Endothelial cell of umbilical vein (primary cell): ENCODE results near the gene FAM149B1.

Experiments used
- CTCF ChIP-seq, 2 donors: IDR thresholded peaks; 1 replicate in 1 of 2; 2 replicates in 1 of 2; pipeline ENCODE4 v1.5.1; 2011; ENCODE audit warnings: low read length in 2 of 2, mild to moderate bottlenecking in 2 of 2, moderate library complexity in 2 of 2, control low read depth in 1 of 2, inconsistent platforms in 1 of 2, low read depth in 1 of 2; ENCODE audit not compliant: insufficient read depth in 1 of 2; ENCODE audit errors: extremely low read depth in 1 of 2
- EZH2 ChIP-seq: IDR thresholded peaks from 2 replicates; pipeline ENCODE4 v1.6.1; 2012; ENCODE audit warnings: borderline replicate concordance, low read depth, mild to moderate bottlenecking, moderate library complexity, low read length, inconsistent platforms; ENCODE audit not compliant: severe bottlenecking
- FOS ChIP-seq: IDR thresholded peaks from 2 replicates; pipeline ENCODE4 v1.6.1; 2011; ENCODE audit warnings: mild to moderate bottlenecking, low read length, moderate library complexity, borderline replicate concordance; ENCODE audit not compliant: insufficient read depth
- GATA2 ChIP-seq: IDR thresholded peaks from 2 replicates; pipeline ENCODE4 v1.7.0; 2011; ENCODE audit warnings: low read depth, mild to moderate bottlenecking, moderate library complexity, mixed read lengths, low read length; ENCODE audit not compliant: insufficient read length, insufficient read depth
- MAX ChIP-seq: IDR thresholded peaks from 2 replicates; pipeline ENCODE4 v1.6.1; 2011; ENCODE audit not compliant: insufficient read depth, insufficient read length
- MYC ChIP-seq: IDR thresholded peaks from one replicate; pipeline ENCODE4 v1.6.1; 2011; ENCODE audit warnings: mild to moderate bottlenecking, low read depth, low read length
- POLR2A ChIP-seq: IDR thresholded peaks from 2 replicates; pipeline ENCODE4 v1.6.1; 2012; ENCODE audit warnings: low read depth, mild to moderate bottlenecking, control low read depth, low read length
- POLR2AphosphoS5 ChIP-seq: IDR thresholded peaks from 2 replicates; pipeline ENCODE4 v1.6.1; 2012; ENCODE audit warnings: low read depth, mild to moderate bottlenecking, control low read depth, low read length, moderate library complexity; ENCODE audit not compliant: insufficient read depth

GRCh38 chr10:73220989-73221388 is 53.1 kb downstream of the FAM149B1 start:
- no peak for TF ChIP-seq FOS
- TF ChIP-seq CTCF (IDR thresholded peaks at IDR 0.05; ENCODE audit: extremely low read depth in 1 of 2, insufficient read depth in 1 of 2, low read depth in 1 of 2, low read length in 2 of 2), result no peak
- TF ChIP-seq MYC, result no peak
- TF ChIP-seq MAX, result no peak
- no peak for TF ChIP-seq EZH2
- no peak for TF ChIP-seq POLR2A
- no peak for TF ChIP-seq GATA2
- no peak for TF ChIP-seq POLR2AphosphoS5
